Left lung (tissue), 10 donors: ENCODE data around the gene C6orf120. TPM values are rescaled to one million over a fixed set of nuclear protein-coding genes. Genes with fewer than 3 reads are reported as not detected.

ENCODE experiments used
- ATAC-seq: fragments of 200-7000 bp; cut with Tn5 transposase; one replicate; pipeline ENCODE4 v1.9.1; 2020; ENCODE audit warnings: moderate library complexity
- DNase-seq, 4 donors: peaks; one replicate each; pipeline ENCODE4 v3.0.0-alpha.2; 2013 to 2020
- H3K27ac ChIP-seq, 2 donors: fragments of 200-600 bp; sonication (generic) in 1 of 2; one replicate each; pipeline versions ENCODE4 v1.5.0 to v1.8.0; 2020 to 2021
- H3K27me3 ChIP-seq, 2 donors: fragments of 200-600 bp; sonication (generic) in 1 of 2; one replicate each; pipeline versions ENCODE4 v1.5.0 to v1.8.0; 2020 to 2021
- H3K36me3 ChIP-seq, 2 donors: fragments of 200-600 bp; sonication (generic) in 1 of 2; one replicate each; pipeline versions ENCODE4 v1.5.0 to v1.8.0; 2020 to 2021
- H3K4me1 ChIP-seq, 2 donors: fragments of 200-600 bp; one replicate each; pipeline ENCODE4 v1.8.0; 2021
- H3K4me3 ChIP-seq, 2 donors: fragments of 200-600 bp; sonication (generic) in 1 of 2; one replicate each; pipeline versions ENCODE4 v1.5.0 to v1.8.0; 2020 to 2021; ENCODE audit warnings: mild to moderate bottlenecking in 1 of 2
- H3K9me3 ChIP-seq, 2 donors: fragments of 200-600 bp; sonication (generic) in 1 of 2; one replicate each; pipeline versions ENCODE4 v1.5.0 to v1.8.0; 2020 to 2021
- intact Hi-C, 2 donors: fragments of 100-400 bp; cut with DNase I; formaldehyde crosslinking; loops; one replicate each; pipeline versions ENCODE4 v1.11.2 to v1.14.2; 2022
- polyA plus RNA-seq, 6 donors: library from polyadenylated mRNA; unstranded; fragments of 120-200 nt; gene quantifications; one replicate each; pipeline ENCODE4 v1.2.1, GENCODE V29; 2013; ENCODE audit not compliant: insufficient read length in 6 of 6
- total RNA-seq, 2 donors: library from RNA; stranded (reverse); fragmentation: NEBNext Ultra II Directional; extraction: Animal tissue kit (Norgen Biotek cat#: 25700); gene quantifications; one replicate each; pipeline ENCODE4 v1.2.1, GENCODE V29; 2021
- TF ChIP-seq, protein P1 (sequence below), 2 donors: fragments of 200-600 bp; sonication (generic) in 1 of 2; IDR thresholded peaks; one replicate each; pipeline versions ENCODE4 v1.5.0 to v1.8.0; 2021; ENCODE audit warnings: antibody characterized with exemption in 2 of 2
- donor health status: DM: no; HTN: yes; CAD: no.
- donor health status: DM: no; HTN: no; CAD: no.

C6orf120 gene
- total and polyA plus RNA-seq, 8 donors, result 24.4 to 28.8 (median 26.3) TPM

DNA sequence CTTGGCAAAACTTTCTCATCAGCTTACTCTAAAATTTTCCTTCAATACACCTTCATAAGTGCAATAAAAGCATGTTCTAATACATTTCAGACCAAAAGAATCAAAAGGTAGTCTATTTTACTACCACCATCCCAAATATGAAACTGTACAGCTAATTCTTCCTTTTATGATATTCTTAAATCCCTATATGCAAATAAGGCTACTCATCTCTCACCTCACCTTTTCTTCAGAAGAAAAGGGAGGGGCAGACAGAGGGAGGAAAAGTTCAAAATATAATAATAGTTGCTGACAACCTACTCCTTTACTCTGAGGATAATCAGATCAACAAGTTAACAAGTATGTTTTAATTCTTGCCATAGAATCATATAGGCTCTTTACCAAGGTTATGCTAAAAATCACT lies 7.4 kb downstream of the C6orf120 start:
- intact Hi-C loops, result no loop called here
- TF ChIP-seq, protein P1, sequence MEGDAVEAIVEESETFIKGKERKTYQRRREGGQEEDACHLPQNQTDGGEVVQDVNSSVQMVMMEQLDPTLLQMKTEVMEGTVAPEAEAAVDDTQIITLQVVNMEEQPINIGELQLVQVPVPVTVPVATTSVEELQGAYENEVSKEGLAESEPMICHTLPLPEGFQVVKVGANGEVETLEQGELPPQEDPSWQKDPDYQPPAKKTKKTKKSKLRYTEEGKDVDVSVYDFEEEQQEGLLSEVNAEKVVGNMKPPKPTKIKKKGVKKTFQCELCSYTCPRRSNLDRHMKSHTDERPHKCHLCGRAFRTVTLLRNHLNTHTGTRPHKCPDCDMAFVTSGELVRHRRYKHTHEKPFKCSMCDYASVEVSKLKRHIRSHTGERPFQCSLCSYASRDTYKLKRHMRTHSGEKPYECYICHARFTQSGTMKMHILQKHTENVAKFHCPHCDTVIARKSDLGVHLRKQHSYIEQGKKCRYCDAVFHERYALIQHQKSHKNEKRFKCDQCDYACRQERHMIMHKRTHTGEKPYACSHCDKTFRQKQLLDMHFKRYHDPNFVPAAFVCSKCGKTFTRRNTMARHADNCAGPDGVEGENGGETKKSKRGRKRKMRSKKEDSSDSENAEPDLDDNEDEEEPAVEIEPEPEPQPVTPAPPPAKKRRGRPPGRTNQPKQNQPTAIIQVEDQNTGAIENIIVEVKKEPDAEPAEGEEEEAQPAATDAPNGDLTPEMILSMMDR (IDR thresholded peaks at IDR 0.05), result no peak
- DNase-seq, result no peak
- H3K4me1 ChIP-seq, result peaks cover 0 to 10% of the 10 kb centered on the region in 2 donors
- no peaks in the 10 kb centered on the region for H3K27me3 ChIP-seq
- H3K36me3 ChIP-seq, result peaks cover 0 to 56% of the 10 kb centered on the region in 2 donors
- no peak overlapping the region for H3K27ac ChIP-seq
- no peak for ATAC-seq
- H3K9me3 ChIP-seq, result no peaks in the 10 kb centered on the region
- no peak overlapping the region for H3K4me3 ChIP-seq

DNA sequence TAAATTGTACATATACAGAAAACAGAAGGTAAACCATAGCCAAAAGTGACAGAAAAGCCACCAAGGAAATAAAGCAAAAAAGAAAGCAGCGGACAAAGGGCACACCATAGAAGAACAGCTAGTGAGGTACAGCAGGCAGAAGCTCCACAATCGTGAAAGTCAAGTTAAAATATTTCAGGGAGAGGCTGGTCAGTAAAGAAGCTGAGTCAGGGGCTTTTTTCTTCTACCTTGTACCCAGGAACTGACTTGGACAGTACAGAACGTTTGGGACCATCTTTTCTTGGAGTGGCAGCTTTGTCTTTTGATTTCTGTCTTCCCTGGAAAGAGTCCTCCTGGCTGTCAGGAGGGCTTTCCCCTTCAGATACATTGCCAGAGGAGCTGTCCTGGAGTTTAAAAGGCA lies 8.1 kb downstream of the C6orf120 start:
- no peak overlapping the region for H3K27ac ChIP-seq
- peaks cover 0 to 3% of the 10 kb centered on the region in 2 donors for H3K4me1 ChIP-seq
- H3K4me3 ChIP-seq, result no peak overlapping the region
- intact Hi-C loops, result no loop called here
- H3K27me3 ChIP-seq, result no peaks in the 10 kb centered on the region
- TF ChIP-seq, protein P1 (IDR thresholded peaks at IDR 0.05), result no peak
- H3K9me3 ChIP-seq, result no peaks in the 10 kb centered on the region
- no peak for ATAC-seq
- DNase-seq, result no peak
- peaks cover 0 to 56% of the 10 kb centered on the region in 2 donors for H3K36me3 ChIP-seq

DNA sequence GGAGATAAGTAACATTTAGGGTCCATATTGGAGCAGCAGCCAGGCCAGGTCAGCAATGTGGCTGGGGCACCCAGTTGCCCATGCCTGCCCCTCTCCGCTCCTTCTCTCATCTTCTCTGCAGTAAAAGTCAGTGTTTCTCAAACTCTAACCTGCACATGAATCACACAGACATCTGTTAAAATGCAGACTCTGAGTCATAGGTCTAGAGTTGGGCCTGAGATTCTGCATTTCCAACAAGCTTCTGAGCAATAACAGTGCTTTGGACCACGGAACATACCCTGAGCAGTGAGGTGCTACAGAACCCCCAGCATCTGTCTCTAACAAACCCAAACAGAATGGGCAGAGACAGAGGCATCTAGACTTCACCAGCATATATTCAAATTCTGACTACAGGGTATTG lies 12.3 kb downstream of the C6orf120 start:
- no peak for DNase-seq
- Histone ChIP-seq H3K27me3 (no peaks in the 10 kb centered on the region), H3K4me1 (no peaks in the 10 kb centered on the region), H3K4me3 (no peak overlapping the region), H3K9me3 (no peaks in the 10 kb centered on the region), H3K36me3 (peaks cover 0 to 64% of the 10 kb centered on the region in 2 donors), H3K27ac (no peak overlapping the region)
- intact Hi-C loops, result no loop called here
- no peak for ATAC-seq
- TF ChIP-seq, protein P1 (IDR thresholded peaks at IDR 0.05), result no peak

DNA sequence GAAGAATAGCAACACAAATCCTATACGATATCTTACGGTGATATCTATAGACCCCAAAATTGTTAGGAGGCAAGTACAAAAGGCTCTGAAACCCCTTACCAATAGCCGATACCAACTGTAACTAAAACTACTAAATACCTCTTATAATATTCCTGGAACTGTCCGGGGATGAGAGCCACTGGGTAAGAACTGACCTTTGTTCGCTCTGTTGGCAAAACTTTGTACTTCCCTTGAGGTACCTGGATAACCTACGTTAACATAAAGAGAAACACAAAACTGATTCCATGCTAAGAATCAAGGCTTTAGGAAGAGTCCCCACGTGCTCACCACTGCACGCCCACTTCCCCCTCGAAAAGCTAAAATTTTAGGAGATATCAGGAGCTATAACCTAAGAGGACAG lies 12.7 kb downstream of the C6orf120 start:
- Histone ChIP-seq H3K9me3 (no peaks in the 10 kb centered on the region), H3K36me3 (peaks cover 0 to 64% of the 10 kb centered on the region in 2 donors), H3K27ac (no peak overlapping the region), H3K27me3 (no peaks in the 10 kb centered on the region), H3K4me1 (no peaks in the 10 kb centered on the region), H3K4me3 (no peak overlapping the region)
- no peak for ATAC-seq
- intact Hi-C loops, result no loop called here
- no peak for DNase-seq
- TF ChIP-seq, protein P1 (IDR thresholded peaks at IDR 0.05), result no peak

DNA sequence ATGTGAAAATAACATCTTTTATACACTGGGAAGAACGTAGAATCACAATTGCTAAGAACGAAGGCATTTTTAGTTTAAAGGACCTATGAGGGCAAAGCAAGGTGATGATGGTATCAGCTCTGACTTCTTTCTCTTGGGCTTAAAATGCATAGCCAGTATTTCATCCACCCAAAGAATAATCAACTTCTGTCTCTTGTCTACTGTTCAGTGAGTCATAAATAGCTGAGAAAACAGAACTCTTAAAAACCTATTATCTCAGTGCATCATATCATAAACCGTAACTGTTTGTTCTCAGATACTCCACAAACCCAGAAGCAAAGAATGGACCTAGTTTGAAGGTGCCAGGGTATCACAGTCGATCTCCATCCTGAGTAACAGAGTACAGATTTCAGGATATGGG lies 17.2 kb downstream of the C6orf120 start:
- H3K27me3 ChIP-seq, result no peaks in the 10 kb centered on the region
- H3K36me3 ChIP-seq, result peaks cover 0 to 23% of the 10 kb centered on the region in 2 donors
- H3K4me1 ChIP-seq, result peaks cover 4 to 22% of the 10 kb centered on the region in 2 donors
- no peak overlapping the region for H3K27ac ChIP-seq
- no peak overlapping the region for H3K4me3 ChIP-seq
- ATAC-seq (no peak), DNase-seq (no peak)
- intact Hi-C loops, result no loop called here
- H3K9me3 ChIP-seq, result no peaks in the 10 kb centered on the region
- TF ChIP-seq, protein P1 (IDR thresholded peaks at IDR 0.05), result no peak
